Stimulated activated CD8-positive, alpha-beta memory T cell treated with anti-CD3 and anti-CD28 coated beads, Interleukin-15, amount 100 ng/mL, for 48 hours (primary cell): ENCODE measurements around the gene PPP4R2.

ENCODE experiments used
- DNase-seq, 2 donors: peaks; one replicate each; pipeline ENCODE4 v3.0.0-alpha.2; 2020; ENCODE audit warnings: low read depth in 2 of 2

Gene PPP4R2

DNA sequence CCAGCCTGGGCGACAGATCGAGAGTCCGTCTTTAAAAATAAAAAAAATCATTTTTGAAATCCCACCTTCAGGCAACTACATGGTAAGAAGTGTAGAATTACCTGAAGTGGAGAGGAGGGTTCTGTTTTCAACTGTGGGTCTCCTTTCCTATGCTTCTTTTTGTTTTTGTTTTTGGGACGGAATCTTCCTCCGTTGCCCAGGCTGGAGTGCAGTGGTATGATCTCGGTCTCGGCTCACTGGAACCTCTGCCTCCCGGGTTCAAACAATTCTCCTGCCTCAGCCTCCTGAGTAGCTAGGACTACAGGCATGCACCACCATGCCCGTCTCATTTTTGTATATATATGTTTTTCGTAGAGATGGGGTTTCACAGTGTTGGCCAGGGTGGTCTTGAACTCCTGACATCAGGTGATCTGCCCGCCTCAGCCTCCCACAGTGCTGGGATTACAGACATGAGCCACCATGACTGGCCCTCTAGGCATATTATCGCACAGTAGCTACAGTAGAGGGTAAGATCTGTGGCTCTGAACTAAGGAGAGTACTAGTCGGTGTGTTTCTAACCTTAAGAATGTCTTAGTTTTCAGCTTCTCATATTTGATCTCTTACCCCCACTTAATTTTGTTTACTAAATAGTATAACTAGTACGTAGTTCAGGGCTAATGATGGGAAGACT lies 73.3 kb downstream of the PPP4R2 start:
- no peak for DNase-seq

DNA sequence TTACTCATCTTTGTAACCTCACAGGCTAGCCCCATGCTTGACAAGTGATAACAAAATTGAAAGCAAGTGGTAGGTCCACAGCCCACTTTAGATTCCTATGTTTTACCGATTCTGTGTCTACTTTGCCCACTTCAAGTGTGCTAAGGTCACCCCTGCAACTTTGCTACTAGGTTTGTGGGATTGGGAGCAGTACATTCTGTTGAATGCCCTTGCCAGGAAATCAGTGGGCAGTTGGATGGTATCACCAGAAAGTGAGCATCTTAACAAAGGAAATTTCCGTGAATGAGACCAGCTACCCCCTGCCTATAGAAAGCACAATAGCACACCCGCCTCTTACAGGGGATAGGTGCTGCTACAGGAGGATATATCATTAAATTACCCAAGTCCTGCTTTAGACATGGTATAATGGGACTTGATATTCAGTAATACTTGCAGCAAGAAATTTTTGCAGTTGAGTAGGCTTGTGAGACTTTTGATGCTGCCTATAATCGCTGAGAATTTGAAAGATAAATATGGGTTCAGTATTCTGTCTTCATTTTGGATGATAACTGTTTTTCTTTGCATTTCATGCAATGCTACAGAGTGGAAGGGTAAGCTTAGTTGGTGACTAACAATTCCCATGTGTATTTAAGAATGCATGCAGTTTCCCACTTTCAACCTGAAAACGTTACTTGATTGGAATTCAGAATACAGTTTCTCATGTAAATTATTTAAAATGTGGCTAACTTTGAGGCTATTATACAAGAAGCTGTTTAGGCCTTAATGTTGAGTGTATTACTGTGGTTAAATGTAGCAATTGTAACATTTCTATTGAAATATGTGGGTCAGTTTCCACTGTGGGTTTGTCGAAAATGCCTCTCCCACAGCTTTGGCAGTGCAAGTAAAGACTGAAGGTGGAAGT lies 74.3 kb downstream of the PPP4R2 start:
- DNase-seq = no peak

DNA sequence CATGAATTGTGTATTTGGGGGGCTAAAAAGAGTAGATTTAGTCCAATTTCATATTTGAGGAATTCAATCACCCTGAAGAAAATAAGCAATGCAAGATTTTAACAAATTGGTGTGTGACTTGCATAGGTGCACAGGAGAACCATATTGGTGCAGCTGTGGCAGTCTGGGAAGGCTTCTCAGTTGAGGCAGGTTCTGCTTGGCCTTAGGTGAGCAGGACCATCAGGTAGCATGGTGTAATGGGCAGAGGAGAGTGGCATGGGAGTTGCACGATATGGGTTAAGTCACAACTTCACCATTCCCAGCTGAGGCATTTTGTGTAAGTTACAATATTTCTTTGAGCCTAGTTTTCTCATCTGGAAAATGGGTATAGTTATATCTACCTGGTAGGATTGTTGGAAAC lies 75.3 kb downstream of the PPP4R2 start:
- no peak for DNase-seq

DNA sequence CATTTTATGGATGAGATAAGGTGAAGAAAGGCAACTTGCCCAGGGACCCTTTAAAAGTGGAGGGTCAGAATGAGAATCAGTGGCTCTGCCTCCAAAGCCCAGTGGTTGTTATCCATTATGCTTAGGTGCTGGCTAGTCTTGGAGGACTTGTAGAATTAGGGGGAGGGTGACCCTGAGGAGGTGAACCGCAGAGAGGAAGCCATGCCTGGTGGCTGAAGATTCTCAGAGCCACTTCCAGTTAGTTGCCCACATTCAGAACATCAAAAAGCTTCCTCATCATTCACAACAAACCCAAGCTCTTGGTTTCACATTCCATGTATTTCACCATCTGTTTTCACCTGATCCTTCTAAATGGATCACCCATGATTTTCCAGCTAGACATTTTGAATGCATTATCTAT lies 76.0 kb downstream of the PPP4R2 start:
- no peak for DNase-seq

DNA sequence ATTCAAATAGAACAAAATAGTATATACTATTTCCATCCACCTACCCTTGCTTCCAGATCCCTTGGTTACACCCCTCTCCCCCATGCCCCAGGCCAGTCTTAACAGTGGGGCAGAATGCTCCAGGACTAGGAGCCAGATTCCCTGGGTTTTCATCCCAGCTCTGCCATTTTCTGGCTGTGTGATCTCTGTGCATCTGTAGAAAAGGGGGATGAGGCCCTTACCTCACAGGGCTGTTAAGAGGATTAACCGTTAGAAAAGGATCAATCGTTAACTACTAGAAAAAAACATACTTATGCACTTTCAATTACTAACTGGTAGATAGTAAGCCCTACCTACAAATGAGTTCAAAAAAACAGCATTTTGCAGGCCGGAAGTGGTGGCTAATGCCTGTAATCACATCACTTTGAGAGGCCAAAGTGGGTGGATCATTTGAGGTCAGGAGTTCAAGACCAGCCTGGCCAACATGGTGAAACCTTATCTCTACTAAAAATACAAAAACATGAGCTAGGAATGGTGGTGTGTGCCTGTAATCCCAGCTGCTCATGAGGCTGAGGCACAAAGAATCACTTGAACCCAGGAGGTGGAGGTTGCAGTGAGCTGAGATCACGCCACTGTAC lies 76.6 kb downstream of the PPP4R2 start:
- DNase-seq = no peak

DNA sequence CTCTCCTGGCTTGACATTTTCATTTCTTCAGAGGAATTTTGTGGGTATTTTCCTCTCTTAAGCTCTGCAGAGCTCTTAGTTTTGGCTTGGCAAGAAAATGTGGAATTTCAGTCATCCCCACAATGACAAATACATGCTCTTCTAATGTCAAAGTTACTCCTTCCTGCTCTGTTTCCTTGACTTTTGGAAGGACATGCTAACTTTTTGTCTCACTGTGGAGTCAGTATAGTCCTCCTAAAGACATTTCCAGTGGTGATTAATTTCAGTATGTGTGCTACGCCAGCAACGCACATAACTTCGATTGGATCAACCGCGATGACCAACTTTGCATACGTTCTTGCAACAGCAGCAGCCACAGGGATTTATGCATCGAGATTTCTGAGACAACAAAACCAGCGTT lies 78.2 kb downstream of the PPP4R2 start:
- no peak for DNase-seq

DNA sequence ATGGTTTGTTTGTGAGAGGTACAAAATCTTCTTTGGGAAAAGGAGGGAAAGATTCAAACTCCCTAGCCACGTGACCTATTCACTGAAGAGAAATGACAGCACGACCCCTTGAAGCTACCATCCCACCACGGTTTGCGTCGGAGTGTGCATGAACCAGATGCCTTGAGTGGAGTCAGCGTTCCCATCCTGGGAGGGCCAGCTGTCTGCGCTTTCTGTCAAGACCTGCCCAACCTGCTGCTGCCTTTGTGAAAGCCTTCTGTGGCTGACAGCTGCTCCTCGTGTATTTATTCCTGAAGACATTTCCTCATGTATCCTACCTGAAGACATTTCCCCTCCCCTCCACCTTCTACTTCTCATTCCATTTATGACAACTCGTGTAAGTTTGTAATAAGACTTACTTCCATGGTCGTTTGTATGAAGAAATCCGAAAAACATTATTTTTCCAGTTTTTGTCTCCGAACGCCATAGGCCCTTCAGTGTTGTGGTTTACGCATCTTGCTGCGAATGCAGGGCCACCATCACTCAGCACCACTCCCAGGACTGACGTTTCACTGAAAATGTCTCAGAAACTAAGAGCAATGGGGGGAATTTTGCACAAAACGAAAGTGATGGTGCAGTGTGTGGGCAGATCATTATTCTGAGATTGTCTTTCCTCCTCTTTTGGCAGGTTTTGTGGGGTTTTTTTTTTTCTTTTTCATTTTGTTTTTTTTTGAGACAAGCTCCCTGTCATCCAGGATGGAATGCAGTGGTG lies 83.8 kb downstream of the PPP4R2 start:
- DNase-seq = no peak

DNA sequence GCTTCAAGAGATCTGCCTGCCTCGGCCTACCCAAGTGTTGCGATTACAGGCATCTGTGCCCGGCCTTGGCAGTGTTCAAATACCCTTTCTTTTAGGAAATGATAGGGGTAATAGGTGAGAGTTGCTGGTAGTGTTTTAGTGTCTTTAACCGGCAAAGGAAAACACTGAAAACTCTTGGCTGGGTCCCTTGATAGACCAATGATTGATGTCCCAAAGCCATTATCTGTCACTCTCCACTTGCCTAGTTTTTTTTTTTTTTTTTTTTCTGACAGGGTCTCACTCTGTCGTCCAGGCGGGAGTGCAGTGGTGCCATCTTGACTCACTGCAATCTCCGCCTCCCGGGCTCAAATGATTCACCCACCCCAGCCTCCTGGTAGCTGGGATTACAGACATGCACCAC lies 84.5 kb downstream of the PPP4R2 start:
- DNase-seq = no peak

DNA sequence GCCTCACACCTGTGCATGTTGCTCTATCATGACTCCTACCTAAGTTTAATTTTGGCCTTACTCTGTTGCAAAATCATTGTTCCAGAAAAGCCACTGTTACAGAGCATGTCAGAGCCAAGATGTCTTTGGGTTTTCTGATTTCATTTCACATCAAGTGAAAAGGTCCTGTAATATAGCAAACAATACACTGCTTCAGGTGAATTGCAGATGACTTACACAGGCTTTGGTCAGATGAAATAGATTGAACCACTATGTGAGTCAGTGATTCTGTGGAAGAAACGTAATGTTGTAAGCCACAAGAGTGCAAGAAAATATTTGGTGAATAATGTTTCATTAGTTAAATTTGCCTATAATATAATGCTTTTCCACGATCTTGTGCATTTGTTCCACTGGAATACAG lies 87.6 kb downstream of the PPP4R2 start:
- DNase-seq = no peak

DNA sequence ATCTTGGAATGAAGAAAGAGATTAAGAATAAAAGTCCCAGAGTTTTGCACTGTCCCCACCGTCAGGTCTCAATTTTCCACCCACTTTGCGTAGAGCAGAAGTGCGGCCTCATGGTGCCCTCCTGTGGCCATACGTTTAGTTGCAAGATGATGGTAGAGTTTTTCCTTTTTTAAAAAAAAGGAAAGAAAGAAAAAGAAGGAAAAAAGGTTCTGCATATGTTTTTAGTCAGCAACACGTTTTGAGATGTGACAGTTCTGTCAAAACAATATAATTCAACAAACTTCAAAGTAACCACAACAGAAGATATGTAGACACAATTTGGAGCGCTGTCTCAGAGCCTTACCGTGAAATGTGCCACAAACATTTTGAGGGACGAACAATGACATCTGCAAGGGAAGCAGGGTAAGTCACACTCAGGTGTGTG lies 89.5 kb downstream of the PPP4R2 start:
- no peak for DNase-seq

DNA sequence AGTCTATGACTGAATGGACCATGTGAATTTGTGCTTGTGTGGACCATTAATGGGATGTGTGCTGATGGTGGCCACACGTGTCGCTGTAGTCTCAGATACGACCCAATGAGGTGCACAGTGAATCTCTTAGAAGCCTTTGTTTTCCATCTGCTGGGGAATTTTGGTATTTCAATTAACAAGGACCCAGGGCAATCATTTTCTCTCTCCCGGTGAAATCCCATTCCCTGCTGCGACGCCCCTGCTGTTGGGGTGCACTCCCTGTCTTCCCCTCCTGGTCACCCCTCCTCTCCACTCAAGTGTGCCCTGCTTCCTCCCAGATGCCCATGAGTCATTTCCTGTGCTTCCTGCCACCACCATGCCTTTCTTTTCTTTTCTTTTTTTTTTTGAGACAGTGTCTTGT lies 97.5 kb downstream of the PPP4R2 start:
- DNase-seq = no peak

DNA sequence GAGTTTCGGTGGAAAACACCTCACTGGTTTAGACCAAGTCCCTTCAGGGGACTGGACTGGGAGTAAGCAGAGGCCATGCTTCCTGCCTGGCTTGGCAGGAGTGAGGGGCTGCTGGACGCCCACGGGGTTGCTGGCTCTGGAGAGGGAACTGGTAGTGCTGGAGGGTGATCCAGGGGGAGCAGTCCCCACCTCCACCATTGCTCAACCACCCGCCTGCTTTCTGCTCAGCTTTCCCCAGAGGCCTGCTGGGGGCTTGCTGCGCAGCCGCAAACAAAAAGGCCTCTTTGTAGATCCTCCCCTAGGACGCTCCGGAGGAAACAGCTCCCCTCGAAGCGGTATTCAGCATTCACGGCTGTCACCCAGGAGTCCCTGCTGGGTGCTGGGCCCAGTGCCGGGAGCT lies 98.3 kb downstream of the PPP4R2 start:
- no peak for DNase-seq

DNA sequence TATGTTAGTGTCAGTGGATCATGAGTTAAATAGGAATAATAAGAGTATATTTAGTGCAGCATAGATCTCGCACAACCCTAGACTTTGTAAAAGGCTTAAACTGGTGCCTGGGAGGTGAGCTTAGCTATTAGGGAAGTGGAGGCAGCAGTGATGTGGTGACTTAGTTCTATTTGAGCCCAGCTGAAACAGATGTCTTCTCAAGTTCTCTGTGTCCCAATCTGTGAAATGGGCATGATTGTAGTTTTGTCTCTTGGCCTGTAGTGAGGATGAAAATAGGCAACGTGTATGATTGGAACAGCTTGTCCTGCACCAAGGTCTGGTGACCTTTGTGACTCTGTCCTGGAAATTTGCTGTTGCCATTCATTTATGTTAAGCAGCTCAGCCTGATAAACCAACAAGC lies 99.6 kb downstream of the PPP4R2 start:
- no peak for DNase-seq

DNA sequence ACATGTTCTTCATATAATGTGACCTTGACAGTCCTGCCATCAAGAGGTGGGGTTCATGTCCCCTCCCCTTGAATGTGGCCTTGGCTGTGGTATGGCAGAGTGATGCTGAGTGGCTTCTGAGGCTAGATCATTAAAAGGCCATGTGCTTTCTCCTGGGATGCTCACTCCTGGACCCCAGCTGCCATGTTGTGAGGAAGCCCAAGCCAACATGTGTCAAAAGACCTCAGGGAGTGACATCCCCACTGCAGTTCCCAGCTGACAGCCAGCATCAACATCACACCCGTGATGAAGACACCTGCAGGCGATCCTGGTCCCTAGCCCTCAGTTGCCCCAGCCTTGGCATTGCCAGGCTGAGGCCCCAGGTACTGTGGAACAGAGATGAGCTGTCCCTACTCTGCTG lies 101.4 kb downstream of the PPP4R2 start:
- no peak for DNase-seq

DNA sequence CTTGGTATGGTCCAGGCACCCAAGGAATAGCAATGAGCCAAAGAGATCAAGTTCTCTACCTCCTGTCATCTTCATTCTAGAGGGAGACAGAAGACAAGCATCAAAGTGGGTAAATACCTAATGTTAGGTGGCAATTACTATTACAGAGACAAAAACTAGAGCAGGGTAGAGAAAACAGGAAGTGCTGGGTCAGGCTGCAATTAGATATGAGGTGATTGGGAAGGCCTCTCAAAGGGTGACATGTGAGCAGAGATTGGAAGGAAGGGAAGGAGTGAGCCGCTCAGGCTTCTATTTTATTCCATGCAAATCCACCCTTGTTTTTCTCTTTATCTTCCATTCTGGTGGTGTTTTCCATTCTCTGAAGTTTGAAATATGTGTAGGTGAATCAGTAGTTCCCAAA lies 102.3 kb downstream of the PPP4R2 start:
- no peak for DNase-seq

DNA sequence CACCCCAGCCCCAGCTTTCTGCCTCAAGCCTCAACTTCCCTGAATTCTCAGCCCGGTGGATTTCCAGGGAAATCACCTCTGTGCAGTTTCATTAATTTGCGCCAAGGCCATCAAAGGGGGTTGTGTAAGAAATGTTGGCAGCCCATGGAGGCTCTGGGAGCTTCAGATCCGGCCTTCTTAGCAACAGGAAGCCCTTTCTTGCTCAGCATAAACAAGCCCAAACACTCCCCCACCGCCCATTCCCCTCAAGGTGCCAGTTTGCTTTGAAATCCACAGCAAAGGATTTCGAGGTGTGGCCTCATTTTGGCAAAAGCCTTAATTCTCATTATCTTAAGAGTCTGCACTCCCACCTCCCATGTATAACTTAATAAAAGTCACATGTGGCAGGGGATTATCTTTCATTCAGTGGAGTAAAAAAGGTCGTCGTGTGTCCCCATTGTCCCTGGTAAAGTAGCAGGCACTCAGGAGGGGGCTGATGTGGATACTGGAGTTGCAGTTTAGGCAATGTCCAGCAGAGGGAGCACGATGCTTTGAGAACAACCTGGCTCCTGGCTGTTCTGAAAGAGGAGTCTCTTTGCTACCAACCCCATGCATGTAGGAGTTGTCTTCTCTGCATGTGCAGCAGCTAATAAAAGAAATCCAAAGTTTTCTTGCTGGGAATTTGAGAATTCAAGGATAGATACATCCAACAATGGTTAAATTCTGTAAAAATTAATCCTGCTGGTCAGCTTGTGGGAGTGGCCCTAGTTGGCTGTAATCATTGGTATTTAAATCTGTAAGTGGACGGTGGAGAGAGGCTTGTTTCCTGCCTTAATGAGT lies 104.3 kb downstream of the PPP4R2 start:
- peak; percentile 41 to 51 for DNase-seq

DNA sequence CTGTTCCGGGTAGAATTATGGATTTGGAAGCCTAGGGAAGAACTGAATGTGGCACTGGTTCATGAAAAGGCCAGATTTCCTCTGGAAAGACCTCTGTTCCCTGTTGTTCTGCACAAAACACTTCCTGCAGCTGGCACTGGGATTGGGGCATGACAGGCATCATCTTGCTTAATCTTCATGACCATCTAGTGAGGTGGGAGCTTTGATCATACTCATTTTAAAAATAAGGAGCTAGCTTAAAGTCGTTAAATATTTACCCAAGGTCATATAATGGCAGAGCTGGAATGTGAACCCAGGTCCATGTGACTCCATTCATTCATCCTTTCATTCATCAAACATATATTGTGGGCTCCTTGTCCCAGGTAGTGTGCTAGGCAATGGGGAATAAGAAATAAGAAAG lies 105.3 kb downstream of the PPP4R2 start:
- DNase-seq = no peak

DNA sequence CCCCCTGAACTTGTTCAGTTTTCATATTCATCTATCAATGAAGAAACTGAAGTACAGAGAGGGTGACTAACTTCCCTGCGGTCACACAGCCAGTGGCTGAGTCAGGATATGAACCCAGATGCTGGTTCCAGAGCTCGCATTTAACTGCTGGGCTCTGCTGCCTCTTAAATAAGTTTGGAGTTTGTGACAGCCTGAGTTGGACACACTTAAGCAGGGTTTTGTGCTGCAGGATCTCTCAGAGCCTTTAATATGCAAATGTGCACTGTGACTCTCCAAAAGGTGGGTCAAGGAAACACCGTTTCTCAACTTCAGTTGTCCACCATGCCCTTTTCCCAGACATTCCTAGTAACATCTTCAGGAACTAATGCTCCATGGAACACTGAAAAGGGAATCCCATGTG lies 110.6 kb downstream of the PPP4R2 start:
- DNase-seq = no peak

DNA sequence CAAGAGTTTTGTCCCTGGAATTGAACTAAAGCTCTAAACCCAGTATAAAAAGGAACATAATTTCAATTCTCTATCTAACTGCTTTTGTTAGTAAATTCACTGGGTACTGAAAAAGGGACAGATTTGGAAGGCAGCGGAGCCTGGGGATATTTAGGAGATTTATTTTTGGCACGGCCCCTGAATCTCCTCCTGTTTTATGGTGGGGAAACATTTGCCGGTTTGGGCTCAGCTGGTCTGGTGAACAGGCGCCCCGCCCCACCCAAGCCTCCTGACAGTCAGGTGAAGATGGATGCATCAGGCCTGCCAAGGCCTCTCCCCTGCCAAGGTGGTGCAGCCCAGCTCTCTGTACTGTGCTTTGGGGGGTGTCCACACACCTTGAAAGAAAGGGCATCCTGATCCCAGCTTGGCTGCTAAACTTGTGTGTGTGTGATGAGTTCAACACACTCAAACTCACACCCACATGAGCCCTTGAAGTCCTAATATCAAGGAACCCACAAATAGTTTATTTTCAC lies 111.1 kb downstream of the PPP4R2 start:
- DNase-seq = no peak

DNA sequence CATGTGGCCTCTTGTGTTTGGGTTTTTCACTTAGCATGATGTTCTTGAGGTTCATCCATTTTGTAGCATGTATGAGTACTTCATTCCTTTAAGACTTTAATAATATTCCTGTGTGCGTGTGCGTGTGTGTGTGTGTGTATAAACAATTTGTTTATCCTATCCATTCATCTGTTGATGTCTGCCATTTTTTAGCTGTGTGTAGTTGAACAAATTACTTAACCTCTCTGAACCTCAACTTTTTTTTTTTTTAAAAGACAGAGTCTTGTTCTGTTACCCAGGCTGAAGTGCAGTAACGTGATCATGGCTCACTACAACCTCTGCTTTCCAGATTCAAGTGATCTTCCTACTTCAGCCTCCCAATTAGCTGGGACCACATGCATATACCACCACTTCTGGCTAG lies 112.1 kb downstream of the PPP4R2 start:
- no peak for DNase-seq

DNA sequence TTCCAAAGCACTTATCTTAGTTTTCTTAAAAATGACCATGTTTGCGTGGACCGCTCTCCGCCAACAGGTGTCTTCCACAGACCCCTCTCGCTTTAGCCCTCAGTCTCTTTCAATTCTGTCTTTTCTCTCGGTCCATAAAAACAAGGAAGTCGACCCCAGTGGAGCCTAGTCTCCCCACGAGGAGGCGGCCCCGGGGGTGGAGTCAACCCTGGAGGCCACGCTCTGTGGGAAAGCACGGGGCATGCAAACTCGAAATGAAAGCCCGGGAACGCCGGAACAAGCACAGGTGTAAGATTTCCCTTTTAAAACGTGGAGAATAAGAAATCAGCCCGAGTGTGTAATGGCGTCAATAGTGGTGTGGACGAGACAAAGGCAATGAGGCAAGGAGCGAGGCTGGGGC lies 113.9 kb downstream of the PPP4R2 start:
- DNase-seq = no peak
